ENCODE data around the gene CDYL.

Gene CDYL

DNA sequence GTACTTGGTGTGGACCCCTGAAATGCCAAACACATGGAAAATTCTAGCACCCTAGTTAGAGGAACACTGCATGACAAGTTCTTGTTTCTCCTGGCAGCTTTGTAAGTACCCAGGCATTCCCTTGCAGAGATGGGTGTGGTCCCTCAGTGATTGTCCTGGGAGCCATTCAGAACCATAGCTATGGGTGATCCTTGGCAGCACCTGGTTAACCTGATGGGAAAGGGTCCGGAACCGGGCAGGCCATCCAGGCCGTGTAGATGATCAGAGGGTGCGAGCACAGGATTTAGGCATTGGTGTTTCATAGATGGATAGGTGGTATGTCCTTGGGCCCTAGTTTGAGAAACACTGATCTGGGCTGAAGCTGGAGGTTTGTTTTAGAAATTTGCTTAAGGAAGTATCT is 131.9 kb downstream of the CDYL start:
- no peak for DNase-seq (ENCODE audit: low read depth in 2 of 2)

DNA sequence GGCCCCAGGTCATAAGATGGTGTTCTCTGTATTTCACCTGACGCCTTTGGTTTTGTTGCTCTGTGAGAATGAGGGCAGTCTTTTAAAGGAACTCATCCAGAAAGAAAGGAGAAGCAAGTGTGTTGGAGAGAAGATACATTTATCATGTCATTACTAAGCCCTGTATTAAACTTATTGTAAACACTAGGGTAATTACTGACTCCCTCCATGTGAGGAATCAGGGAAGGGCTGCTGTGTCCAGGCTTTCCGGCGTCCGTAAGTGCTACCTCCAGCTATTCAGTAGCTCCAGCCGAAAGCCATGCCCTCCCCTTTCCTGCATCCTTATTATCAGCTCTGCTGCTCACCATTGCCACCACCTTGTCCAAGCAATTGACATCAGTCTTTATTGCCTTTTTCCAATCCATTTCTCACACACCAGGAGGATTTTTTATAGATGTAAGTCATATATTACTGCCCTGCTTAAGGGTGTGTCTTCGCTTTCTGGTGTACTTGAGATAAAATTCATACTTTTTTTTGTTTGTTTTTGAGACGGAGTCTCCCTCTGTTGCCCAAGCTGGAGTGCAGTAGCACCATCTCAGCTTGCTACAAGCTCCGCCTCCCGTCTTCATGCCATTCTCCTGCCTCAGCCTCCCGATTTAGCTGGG is 133.0 kb downstream of the CDYL start:
- no peak for DNase-seq (ENCODE audit: low read depth in 2 of 2)

DNA sequence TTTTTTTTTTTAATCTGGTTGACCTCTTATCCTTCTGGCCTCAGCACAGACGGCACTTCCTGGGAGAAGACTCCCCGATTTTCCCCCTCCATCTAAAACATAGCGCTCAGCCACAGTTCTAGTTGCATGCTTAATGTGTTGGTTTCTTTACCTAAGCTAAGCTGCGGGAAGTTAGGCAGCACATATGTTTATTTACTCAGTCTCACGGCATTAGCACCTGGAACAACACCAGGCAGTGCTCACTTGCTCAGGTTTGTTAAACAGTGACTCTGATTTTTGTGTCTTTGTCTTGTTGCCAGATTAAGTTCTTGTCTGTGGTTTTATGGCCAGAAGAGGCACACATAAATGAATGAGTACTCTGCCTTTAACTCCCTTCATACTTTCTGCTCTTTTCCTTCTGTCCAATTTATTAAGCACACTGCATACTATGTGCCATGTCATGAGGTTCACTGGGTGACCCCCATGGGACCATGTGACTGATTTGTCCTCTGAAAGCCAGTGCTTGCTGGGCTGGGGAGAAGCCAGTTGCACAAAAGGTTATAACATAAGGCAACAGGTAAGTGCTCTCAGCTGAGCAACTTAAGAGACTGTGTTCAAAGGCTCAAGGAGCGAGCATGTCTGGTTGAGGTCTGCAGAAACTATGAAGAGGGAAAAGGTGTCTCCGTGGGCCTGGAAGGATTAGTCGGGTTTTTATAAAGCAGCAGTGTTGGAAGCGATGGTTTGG is 134.0 kb downstream of the CDYL start:
- no peak for DNase-seq (ENCODE audit: low read depth in 2 of 2)

DNA sequence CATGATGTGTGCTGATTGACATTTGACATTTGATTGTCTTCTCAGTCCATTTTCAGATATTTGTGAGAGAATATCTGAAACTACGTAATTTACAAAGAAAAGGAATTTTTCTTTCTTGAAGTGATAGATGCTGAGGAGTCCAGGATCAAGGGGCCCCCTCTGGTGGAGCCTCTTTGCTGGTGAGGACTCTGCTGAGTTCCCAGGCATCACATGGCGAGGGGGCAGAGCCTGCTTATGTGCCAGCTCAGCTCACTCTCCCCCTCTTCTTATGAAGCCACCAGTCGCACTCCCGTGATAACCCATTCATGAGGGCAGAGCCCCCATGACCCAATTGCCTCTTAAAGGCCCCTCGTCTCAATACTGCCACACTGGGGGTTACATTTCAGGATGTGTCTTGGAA is 136.4 kb downstream of the CDYL start:
- no peak for DNase-seq (ENCODE audit: low read depth in 2 of 2)

DNA sequence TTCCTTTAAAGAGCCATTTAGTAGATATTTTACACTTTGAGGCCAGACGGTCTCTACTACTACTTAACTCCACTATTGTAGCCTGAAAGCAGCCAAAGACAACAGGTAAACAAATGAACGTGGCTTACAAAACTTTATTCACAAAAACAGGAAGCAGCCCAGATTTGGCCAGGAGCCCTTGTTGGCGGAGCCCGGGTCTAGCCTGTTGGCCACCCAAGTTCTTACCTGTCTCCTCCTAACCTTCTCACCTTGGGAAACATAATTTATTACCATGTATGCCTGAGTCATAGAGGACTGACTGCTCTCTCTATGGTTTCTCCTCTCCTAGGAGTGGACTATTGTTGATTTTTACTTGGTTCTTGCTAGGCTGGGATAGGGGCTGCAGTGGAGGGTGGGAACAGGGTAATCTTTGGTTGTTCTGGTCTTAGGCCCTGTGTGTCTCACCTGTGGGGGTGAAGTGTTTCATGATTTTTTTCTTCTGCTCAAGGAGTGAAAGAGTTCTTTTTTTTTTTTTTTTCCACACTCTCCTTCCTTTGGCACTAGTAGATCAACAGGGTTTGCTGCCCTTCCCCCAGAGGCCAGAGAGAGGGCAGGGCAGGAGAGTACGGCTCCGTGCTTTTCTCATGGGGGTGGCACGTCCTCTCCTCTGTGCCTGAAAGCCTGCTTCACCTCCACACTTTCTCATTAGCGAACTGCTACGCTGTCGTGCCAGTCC is 137.7 kb downstream of the CDYL start:
- DNase-seq (ENCODE audit: low read depth in 2 of 2) = no peak

DNA sequence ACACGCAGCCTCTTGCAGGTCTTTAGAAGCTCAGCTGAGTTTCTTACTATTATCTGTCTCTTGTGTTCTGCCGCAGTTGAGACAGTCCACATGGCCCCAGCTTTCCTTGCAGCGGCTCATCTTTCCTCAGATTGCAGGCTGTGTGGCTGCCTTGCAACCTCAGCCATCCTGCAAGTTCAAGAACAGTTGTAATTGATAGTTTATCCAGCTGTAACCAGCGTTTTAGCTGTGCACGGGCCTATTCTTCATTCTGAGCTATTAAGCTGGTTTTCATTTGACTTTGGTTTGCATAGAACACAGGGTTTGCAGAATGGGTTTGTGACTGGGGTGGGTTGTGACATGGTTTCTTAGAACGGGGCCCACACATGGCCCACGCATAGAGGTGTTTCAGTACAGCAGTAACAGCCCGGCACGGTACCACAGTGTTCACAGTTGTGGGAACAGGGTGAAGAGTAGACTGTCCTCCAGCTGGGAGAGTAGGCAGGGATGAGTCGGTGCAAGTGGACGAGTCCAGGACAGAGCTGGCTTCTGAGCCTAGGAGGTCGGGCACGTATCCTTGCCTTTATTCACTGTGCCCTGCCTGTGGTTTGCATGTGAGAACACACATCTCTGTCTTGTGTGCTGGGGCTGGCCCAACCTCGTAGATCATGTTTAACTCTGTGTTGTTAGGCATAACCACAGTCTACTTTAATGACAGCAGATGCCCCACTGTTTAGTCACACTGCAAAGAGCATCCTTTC is 138.4 kb downstream of the CDYL start:
- peak; percentile 36 to 44 for DNase-seq (ENCODE audit: low read depth in 2 of 2)

DNA sequence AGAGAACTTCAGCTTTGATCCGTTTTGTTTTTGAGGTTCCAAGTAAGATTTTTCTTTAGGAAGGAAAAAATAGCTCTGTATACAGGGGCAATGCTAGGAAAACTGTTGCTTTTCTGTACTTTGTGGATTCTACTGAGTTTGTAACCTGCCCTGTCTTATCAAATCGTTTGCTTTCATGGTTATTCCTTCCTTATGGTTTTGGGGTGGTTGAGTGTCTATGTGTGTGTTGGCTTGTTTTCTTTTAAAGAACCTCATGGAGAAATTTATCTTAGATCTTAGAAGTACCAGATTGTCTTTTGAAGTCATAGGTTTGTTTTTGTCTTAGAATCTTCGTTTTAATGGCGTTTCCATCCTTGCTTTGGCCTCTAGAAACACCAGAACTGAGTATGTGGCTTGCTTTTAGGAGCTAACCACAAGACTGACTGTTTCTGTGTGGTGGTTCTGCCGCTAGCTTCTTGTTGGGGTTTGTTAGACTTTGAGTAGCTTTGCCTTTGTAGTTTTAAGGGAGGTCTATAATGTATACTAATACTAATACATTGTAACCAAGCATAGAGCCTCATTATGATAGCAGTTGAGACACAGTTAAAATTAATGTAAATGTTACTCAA is 140.9 kb downstream of the CDYL start:
- DNase-seq (ENCODE audit: low read depth in 2 of 2) = no peak

DNA sequence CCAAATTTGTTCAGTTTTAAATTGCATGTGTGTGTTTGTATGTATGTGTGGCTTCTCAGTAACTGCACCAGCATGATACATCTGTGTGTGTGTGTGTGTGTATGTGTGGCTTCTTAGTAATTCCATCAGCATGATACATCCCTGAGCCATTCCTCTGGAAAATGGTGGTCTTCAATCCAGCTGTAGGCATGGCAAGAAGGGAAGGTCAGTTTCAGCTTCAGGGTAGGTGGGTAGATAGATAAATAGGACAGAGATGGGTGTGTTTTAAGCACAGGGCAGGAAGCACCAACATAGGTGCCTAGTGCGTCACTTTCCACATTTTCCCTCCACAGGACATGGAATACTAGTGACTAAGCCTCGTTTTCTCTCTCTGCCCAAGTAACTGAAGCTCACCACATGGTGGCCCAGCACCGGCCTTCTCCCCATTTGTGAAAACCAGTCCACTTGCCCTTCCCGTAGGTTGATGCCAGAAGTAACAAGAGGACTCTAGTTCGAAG is 144.8 kb downstream of the CDYL start:
- DNase-seq (ENCODE audit: low read depth in 2 of 2) = no peak

DNA sequence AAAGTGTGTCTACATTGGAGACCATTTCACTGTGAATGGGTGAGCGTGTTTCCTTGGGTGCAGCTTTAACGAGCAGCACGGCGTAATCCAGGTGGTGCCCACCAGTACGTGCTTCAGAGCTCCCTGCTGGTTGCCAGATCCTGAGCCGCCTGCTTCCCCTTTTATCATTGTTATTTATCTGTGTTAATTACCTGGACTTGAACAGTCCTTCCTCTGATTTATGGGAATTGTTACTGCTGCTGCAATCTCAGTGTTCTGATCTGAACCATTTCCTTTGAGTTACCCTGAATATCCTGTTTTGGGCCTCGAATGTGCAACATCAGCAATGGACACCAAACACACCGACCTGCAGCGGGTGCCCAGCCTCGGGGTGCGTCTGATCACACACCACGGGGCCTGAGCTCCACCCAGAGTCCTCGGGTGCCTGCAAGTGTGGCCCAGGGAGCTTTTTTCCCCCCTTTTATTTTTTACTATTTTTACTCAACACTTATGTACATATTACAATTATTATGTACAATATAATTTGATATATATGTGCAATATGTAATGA is 146.4 kb downstream of the CDYL start:
- DNase-seq (ENCODE audit: low read depth in 2 of 2) = no peak

DNA sequence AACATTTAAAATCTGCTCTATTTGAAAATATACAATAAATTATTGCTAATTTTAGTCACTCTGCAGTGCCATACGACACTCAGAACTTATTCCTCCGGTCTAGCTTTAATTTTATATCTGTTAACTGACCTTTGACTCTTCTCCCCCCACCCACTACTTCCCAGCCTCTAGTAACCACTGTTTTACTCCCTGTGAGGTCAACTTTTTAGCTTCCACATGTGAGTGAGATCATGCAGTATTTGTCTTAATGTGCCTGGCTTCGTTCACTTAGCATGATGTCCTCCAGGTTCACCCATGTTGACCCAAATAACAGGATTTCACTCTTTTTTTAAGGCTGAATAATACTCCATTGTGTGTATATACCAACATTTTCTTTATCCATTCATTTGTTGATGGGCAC is 146.9 kb downstream of the CDYL start:
- no peak for DNase-seq (ENCODE audit: low read depth in 2 of 2)

DNA sequence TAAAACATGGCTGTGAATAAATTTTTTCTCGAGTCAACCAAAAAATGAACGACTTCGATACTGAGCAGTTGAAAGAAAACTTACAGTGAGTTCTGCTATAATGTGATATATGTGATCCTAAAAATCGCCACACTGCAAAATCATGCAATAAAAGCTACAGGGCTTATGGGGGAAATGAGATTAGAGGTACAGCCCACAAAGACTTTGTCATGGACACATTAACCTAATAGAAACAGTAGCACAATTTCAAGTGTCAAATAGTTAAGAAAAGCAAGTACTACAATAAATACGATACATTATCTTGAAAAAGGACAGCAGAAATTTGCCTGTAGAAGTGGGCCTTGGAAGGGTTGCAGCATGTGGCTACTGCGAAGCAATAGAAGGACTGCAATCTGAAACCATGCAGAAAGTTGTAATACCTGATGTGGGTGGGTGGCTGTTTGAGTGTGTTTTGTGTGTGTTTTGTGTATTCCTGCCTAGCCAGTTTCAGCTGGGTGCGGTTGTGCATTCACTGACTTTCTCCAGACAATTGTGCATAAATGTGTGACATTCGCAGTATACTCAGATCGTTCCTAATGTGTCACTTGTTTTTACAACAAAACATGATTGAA is 148.6 kb downstream of the CDYL start:
- DNase-seq (ENCODE audit: low read depth in 2 of 2) = no peak

DNA sequence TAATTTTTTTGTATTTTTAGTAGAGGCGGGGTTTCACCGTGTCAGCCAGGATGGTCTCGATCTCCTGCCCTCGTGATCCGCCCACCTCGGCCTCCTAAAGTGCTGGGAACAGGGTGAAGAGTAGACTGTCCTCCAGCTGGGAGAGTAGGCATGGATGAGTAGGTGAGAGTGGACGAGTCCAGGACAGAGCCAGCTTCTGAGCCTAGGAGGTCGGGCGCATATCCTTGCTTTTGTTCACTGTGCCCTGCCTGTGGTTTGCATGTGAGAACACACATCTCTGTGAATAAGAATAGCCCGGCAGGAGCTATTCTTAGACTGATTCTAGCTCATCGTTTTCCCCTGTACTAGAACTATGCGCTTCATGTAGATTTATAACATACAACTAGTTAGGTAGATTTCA is 149.4 kb downstream of the CDYL start:
- DNase-seq (ENCODE audit: low read depth in 2 of 2) = no peak

DNA sequence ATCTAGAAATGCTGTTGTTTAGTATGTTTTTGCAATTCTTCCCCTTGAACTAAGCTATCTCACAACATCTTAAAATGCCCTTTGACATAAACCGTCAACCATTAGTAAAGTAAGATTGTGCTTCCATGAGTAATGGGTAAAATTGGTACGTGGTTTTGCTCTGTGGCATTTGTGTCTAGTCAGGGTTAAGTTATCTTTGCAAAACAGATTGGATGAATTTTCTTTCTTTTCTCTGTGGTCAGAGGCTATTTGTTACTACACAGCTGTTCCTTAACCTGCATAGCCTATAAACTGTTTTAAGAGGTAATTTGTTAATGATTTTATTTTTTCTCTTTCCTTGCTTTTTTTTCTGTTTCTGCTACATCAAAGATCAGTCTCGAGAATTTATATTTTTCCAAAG is 152.2 kb downstream of the CDYL start:
- DNase-seq (ENCODE audit: low read depth in 2 of 2) = no peak

DNA sequence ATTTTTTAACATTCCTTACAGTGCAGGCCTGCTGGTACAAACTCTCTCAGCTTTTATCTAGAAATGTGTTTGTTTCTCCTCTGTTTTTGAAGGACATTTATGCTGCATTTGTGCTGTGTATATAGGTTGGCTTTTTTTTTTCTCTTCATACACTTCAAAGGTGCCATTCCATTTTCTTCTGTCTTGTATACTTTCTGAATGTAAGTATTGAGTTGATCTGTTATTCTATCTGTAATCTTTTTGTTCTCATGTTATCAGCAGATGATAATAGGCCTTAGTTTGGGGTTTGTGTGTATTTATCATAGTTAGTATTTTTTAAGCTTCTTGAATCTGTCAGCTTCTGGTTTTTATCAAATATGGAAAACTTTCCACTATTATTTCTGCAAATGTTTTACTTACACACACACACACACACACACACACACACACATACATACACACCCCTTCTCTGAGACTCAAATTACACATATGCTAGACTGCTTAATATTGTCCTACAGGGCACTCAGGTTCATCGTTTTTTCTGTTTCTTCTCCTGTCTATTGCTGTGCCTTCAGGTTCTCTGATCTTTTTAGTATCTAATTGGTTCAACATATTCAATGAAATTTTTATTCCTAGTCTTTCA is 153.0 kb downstream of the CDYL start:
- DNase-seq (ENCODE audit: low read depth in 2 of 2) = no peak

DNA sequence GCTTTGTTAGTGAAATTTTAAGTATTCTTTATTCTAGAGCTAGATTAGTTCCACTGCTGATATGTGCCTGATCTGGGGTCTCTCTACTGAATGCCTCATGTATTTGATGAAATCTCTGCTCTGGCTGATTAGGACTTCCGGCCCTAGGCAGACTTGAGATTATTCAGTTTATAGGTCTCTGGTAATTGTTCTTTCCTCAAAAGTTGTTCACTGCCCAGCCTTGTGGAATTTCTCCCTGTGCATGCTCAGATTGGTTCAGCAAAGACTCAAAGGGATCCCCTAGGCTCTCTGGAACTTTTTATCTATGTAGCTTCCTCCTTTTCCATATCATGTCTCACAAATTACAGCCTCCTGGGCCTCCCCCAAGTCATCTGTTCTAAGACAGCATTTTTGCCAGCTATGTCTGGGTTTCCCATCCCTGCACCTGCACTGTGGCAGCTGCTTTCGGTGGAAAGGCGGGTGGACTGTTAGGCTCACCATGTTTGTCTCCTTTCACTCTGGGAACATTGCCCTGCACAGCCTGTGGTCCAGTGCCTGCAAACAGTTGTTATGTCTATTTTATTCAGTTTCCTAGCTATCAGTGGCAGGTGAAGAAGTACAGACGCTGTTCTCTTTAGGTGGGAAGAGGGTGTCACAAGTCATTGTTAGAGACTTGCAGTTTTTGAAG is 154.0 kb downstream of the CDYL start:
- DNase-seq (ENCODE audit: low read depth in 2 of 2) = no peak

DNA sequence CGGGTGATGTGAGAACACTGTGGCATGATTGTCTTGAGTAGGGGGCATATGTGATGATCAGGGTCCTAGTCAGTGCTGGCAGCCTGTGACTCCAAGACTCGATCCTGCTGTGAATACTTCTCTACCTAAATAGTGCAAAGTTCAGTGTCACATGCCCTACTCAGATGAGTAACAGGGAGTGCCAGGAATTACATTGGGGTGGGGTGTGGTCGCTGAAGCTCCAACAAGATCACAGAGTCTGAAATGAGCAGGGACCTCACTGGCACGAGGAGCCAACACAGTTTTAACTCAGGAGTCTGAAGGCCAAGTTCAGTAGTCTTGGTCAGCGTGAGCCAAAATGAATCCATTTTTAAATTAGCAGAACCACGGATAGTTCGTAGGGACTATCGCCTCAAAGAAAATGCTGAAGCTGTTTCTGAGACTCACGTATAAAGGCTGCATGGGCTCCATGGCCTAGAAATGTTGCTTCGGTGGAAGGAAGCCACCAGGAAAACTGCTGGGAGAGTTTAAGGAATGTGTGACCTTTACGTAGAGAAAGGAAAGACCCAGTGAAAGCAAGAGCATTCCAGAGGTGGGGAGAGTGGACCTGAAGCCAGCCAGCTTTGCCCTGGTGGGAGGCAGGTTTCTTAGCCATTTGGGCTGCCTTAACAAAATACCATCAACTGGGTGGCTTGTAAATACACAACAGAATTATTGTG is 155.5 kb downstream of the CDYL start:
- no peak for DNase-seq (ENCODE audit: low read depth in 2 of 2)

DNA sequence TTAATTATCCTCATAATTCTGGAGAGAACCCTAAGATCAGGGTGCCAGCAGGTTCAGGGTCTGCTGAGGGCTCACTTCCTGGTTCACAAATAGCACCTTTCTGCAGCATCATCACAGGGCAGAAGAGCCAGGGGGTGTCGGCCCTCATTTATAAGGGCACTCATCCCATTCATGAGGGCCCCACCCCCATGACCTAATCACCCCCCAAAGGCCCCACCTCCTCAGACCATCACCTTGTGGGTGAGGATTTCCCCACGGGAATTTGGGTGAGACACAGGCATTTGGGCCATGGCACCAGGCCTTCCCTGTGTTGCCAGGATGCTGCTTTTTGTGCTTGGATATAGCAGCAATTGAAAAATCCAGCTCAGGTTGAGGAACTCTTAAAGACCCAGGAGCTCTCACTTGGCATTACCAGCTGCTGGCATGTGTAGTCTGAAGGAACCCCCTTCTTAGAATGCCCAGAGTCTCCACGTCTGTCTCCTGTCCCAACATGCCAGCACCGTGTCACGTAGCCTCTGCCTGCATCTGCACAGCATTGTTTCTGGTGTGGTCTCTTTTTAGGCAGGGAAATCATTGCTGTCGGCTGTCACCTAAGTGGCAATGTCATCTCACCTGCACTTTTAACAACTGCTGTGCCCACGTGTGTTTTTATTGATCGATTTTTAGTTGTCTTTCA is 156.2 kb downstream of the CDYL start:
- no peak for DNase-seq (ENCODE audit: low read depth in 2 of 2)

DNA sequence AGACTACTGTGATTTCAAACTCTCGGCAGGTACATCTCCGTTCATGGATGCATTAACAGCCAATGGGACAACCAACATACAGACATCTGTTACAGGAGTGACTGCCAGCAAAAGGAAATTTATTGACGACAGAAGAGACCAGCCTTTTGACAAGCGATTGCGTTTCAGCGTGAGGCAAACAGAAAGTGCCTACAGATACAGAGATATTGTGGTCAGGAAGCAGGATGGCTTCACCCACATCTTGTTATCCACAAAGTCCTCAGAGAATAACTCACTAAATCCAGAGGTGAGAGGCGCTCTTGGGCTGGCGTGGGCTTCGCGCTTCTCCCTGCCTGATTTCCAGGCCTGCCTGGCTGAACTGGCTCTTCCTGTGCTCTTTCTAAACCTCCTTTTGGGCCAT is 159.3 kb downstream of the CDYL start:
- no peak for DNase-seq (ENCODE audit: low read depth in 2 of 2)
